Memory B cell (primary cell): Measurements from ENCODE around the gene ZNF57.
"Not testable (repeated sequence)": the region's sequence is repeated elsewhere in the genome, so short reads cannot be mapped to it uniquely, and the experiment has no call there.

ENCODE experiments used
- ATAC-seq: fragments of 150-1000 bp; cut with Tn5 transposase; 2 replicates; pipeline ENCODE4 v1.10.0; 2021; ENCODE audit warnings: low read depth, mild to moderate bottlenecking, moderate library complexity
- DNase-seq, 2 donors: peaks; one replicate each; pipeline ENCODE4 v3.0.0; 2022; ENCODE audit warnings: low spot score in 2 of 2
- H3K27ac Mint-ChIP-seq: one replicate; pipeline ENCODE4 v1.8.0; 2022; ENCODE audit warnings: mild to moderate bottlenecking, moderate library complexity, mixed read lengths
- H3K27me3 Mint-ChIP-seq: one replicate; pipeline ENCODE4 v1.8.0; 2022; ENCODE audit warnings: mixed read lengths
- H3K36me3 Mint-ChIP-seq: one replicate; pipeline ENCODE4 v1.8.0; 2022; ENCODE audit warnings: mild to moderate bottlenecking, mixed read lengths
- H3K4me1 Mint-ChIP-seq: one replicate; pipeline ENCODE4 v1.8.0; 2022; ENCODE audit warnings: mixed read lengths
- H3K4me3 Mint-ChIP-seq: one replicate; pipeline ENCODE4 v1.8.0; 2022; ENCODE audit warnings: mild to moderate bottlenecking, moderate library complexity, mixed read lengths
- H3K9me3 Mint-ChIP-seq: one replicate; pipeline ENCODE4 v1.8.0; 2022; ENCODE audit warnings: mixed read lengths

Gene ZNF57

GRCh38 chr19:2877398-2878331, 23.1 kb upstream of the ZNF57 start:
- Mint-ChIP-seq H3K4me1 (no peaks in the 10 kb centered on the region), H3K4me3 (no peak overlapping the region), H3K27me3 (no peaks in the 10 kb centered on the region), H3K9me3 (peaks cover 3% of the 10 kb centered on the region), H3K27ac (no peak overlapping the region), H3K36me3 (no peaks in the 10 kb centered on the region)
- DNase-seq, result no peak
- no peak for ATAC-seq

GRCh38 chr19:2883686-2884439, 16.9 kb upstream of the ZNF57 start:
- H3K27me3 Mint-ChIP-seq, result no peaks in the 10 kb centered on the region
- ATAC-seq, result no peak
- H3K36me3 Mint-ChIP-seq, result no peaks in the 10 kb centered on the region
- peaks cover 3% of the 10 kb centered on the region for H3K9me3 Mint-ChIP-seq
- peaks cover 5% of the 10 kb centered on the region for H3K4me1 Mint-ChIP-seq
- no peak for DNase-seq
- H3K4me3 Mint-ChIP-seq, result no peak overlapping the region
- H3K27ac Mint-ChIP-seq, result no peak overlapping the region

- Mint-ChIP-seq H3K9me3 (no peaks in the 10 kb centered on the region), H3K4me3 (no peak overlapping the region), H3K27me3 (no peaks in the 10 kb centered on the region), H3K36me3 (no peaks in the 10 kb centered on the region), H3K4me1 (peaks cover 5% of the 10 kb centered on the region), H3K27ac (no peak overlapping the region)
- no peak for ATAC-seq
- no peak for DNase-seq
Measured at GRCh38 chr19:2885736-2886135, 15.0 kb upstream of the ZNF57 start.

GRCh38 chr19:2887391-2887914, 13.3 kb upstream of the ZNF57 start:
- peak; percentile 46 for ATAC-seq
- Mint-ChIP-seq H3K4me3 (peak overlapping the region; percentile 67), H3K27me3 (no peaks in the 10 kb centered on the region), H3K4me1 (peaks cover 7% of the 10 kb centered on the region), H3K27ac (peak overlapping the region; percentile 42), H3K9me3 (no peaks in the 10 kb centered on the region), H3K36me3 (no peaks in the 10 kb centered on the region)
- DNase-seq, result peak; percentile 43 to 46

- Mint-ChIP-seq H3K9me3 (no peaks in the 10 kb centered on the region), H3K27me3 (no peaks in the 10 kb centered on the region), H3K4me1 (peaks cover 7% of the 10 kb centered on the region), H3K36me3 (no peaks in the 10 kb centered on the region), H3K27ac (peak overlapping the region; percentile 42), H3K4me3 (peak overlapping the region; percentile 63)
- peak; percentile 82 for ATAC-seq
- peak; percentile 63 to 69 for DNase-seq
Measured at GRCh38 chr19:2888731-2889224, 11.9 kb upstream of the ZNF57 start.

- ATAC-seq, H3K27me3 Mint-ChIP-seq, DNase-seq, H3K9me3 Mint-ChIP-seq, H3K4me1 Mint-ChIP-seq, H3K4me3 Mint-ChIP-seq, H3K27ac Mint-ChIP-seq, H3K36me3 Mint-ChIP-seq: not testable (repeated sequence)
Measured at GRCh38 chr19:2890531-2890930, 10.2 kb upstream of the ZNF57 start.

- peaks cover 7% of the 10 kb centered on the region for H3K9me3 Mint-ChIP-seq
- no peaks in the 10 kb centered on the region for H3K36me3 Mint-ChIP-seq
- no peak overlapping the region for H3K4me3 Mint-ChIP-seq
- no peaks in the 10 kb centered on the region for H3K27me3 Mint-ChIP-seq
- DNase-seq (no peak), ATAC-seq (no peak)
- peaks cover 9% of the 10 kb centered on the region for H3K4me1 Mint-ChIP-seq
- H3K27ac Mint-ChIP-seq, result no peak overlapping the region
Measured at GRCh38 chr19:2896694-2897093, 4.0 kb upstream of the ZNF57 start.

- peaks cover 18% of the 10 kb centered on the region for H3K4me1 Mint-ChIP-seq
- DNase-seq (no peak), ATAC-seq (no peak)
- peaks cover under 1% of the 10 kb centered on the region for H3K9me3 Mint-ChIP-seq
- H3K27me3 Mint-ChIP-seq, result no peaks in the 10 kb centered on the region
- H3K4me3 Mint-ChIP-seq, result no peak overlapping the region
- H3K27ac Mint-ChIP-seq, result no peak overlapping the region
- H3K36me3 Mint-ChIP-seq, result peaks cover 4% of the 10 kb centered on the region
Measured at GRCh38 chr19:2902590-2903218, 2.0 kb downstream of the ZNF57 start.

GRCh38 chr19:2903326-2903725, 2.6 kb downstream of the ZNF57 start:
- not testable (repeated sequence) for H3K27ac Mint-ChIP-seq, H3K4me3 Mint-ChIP-seq

GRCh38 chr19:2905918-2906519, 5.3 kb downstream of the ZNF57 start:
- H3K9me3 Mint-ChIP-seq, result peaks cover 1% of the 10 kb centered on the region
- H3K4me3 Mint-ChIP-seq, result no peak overlapping the region
- peaks cover 15% of the 10 kb centered on the region for H3K4me1 Mint-ChIP-seq
- H3K27ac Mint-ChIP-seq, result no peak overlapping the region
- ATAC-seq (no peak), DNase-seq (no peak)
- H3K36me3 Mint-ChIP-seq, result peaks cover 7% of the 10 kb centered on the region
- H3K27me3 Mint-ChIP-seq, result no peaks in the 10 kb centered on the region

More at GRCh38 chr19:2903326-2903725, 2.6 kb downstream of the ZNF57 start:
- not testable (repeated sequence) for H3K36me3 Mint-ChIP-seq, H3K9me3 Mint-ChIP-seq, H3K27me3 Mint-ChIP-seq, DNase-seq, ATAC-seq
- H3K4me1 Mint-ChIP-seq, result peaks cover 18% of the 10 kb centered on the region

- DNase-seq, result no peak
- no peak for ATAC-seq
- peaks cover 9% of the 10 kb centered on the region for H3K36me3 Mint-ChIP-seq
- no peak overlapping the region for H3K27ac Mint-ChIP-seq
- no peak overlapping the region for H3K4me3 Mint-ChIP-seq
- peaks cover 1% of the 10 kb centered on the region for H3K9me3 Mint-ChIP-seq
- no peaks in the 10 kb centered on the region for H3K27me3 Mint-ChIP-seq
- peaks cover 12% of the 10 kb centered on the region for H3K4me1 Mint-ChIP-seq
Measured at GRCh38 chr19:2906631-2907195, 6.0 kb downstream of the ZNF57 start.

- peaks cover 8% of the 10 kb centered on the region for H3K9me3 Mint-ChIP-seq
- no peak for ATAC-seq
- no peak overlapping the region for H3K4me3 Mint-ChIP-seq
- H3K4me1 Mint-ChIP-seq, result peaks cover 5% of the 10 kb centered on the region
- peaks cover 28% of the 10 kb centered on the region for H3K36me3 Mint-ChIP-seq
- no peak for DNase-seq
- no peak overlapping the region for H3K27ac Mint-ChIP-seq
- no peaks in the 10 kb centered on the region for H3K27me3 Mint-ChIP-seq
Measured at GRCh38 chr19:2912306-2912705, 11.6 kb downstream of the ZNF57 start.
